Body of pancreas (tissue), 4 donors: Measurements from ENCODE around the gene ADAMTS3.

Source experiments
- CTCF ChIP-seq, 7 experiments: fragments of 450-650 bp in 4 of 7; fragments of 200-600 bp in 3 of 7; sonication (generic) in 3 of 7; IDR thresholded peaks; one replicate each; pipeline ENCODE4 v1.5.1; 2016 to 2019; ENCODE audit warnings: antibody characterized with exemption in 7 of 7
- POLR2A ChIP-seq, 3 donors: fragments of 450-650 bp; IDR thresholded peaks; one replicate each; pipeline ENCODE4 v1.6.1; 2016; ENCODE audit warnings: antibody characterized with exemption in 3 of 3, mild to moderate bottlenecking in 2 of 3

GRCh38 chr4:72330381-72330780 is 238.6 kb downstream of the ADAMTS3 start:
- TF ChIP-seq CTCF (IDR thresholded peaks at IDR 0.05) (no peak), POLR2A (IDR thresholded peaks at IDR 0.05) (no peak)
